Activated CD4-positive, CD25-positive, alpha-beta regulatory T cell treated with anti-CD3 and anti-CD28 coated beads, Interleukin-2, amount 50 U/mL, for 24 hours (primary cell): ENCODE data around the gene MAPKAP1.

Source experiments
- ATAC-seq, 2 donors: fragments of 150-1000 bp; cut with Tn5 transposase; one replicate each; pipeline ENCODE4 v1.10.0; 2021; ENCODE audit warnings: mild to moderate bottlenecking in 1 of 2, moderate library complexity in 1 of 2

The MAPKAP1 gene

DNA sequence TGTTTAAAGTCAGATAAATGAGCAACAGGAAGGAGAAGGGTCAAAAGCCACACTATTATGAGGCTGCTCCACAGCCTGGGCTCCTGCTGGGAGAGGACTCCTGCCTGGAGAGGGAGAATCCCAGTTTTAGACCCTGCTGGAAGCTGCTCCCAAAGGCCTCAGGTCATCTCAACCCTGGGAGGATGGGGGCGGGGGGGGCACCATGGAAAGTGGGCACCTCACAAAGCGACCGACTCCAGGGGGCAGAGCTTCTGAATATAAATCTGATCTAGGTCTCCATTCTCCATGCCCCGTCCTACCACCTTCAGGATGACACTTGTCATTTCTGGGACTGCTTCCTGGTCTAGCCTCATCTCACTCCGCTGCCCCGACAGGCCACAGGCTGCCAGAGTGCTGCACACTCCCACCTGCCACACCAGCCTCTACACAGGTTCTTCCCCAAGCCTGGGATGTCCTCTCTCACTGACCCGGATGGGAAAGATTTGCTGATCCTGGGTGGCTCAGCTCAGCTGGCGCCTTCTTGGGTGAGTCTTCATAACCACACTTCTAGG is 262.0 kb downstream of the MAPKAP1 start:
- ATAC-seq: no peak

DNA sequence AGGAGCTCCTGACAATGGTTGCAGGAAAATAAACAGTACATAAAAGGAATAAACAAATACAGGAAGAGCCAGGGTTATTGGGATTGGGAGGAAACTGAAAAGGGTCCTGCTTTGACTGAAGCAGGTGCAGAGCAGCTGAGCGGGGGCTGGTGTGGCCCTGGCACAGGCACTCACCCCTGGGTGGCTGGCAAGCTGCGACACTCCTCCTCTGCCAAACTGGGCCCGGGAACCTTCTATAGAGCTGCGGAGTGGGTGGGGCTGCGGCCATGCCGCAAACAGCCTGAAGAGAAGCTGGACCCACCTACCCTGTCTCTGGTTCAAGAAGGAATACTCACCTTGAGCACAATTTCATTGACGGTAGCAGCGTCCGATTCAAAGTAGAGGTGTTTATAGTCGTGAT is 262.8 kb downstream of the MAPKAP1 start:
- no peak for ATAC-seq

GRCh38 chr9:125443367-125443766 is 263.6 kb downstream of the MAPKAP1 start:
- ATAC-seq: no peak

GRCh38 chr9:125442452-125442851 is 264.6 kb downstream of the MAPKAP1 start:
- no peak for ATAC-seq

DNA sequence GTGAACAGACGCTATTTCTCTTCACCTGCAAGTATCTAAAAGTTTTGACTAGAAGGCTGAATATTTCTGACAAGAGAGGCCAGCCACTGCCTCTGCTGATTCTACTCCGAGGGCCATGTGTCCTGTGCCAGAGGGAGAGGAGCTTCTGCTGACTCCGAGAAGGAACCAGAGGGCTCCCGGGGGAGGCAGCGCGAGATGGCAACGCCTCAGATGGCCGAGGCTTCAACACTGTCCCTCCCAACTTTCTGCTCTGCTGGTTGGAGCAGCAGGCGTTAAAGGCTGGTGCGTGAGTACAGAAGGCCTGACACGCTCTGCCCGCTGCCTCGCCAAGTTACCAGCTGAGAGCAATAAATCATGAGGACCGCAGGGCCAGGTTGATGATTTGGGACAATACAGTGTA is 266.6 kb downstream of the MAPKAP1 start:
- ATAC-seq: no peak

DNA sequence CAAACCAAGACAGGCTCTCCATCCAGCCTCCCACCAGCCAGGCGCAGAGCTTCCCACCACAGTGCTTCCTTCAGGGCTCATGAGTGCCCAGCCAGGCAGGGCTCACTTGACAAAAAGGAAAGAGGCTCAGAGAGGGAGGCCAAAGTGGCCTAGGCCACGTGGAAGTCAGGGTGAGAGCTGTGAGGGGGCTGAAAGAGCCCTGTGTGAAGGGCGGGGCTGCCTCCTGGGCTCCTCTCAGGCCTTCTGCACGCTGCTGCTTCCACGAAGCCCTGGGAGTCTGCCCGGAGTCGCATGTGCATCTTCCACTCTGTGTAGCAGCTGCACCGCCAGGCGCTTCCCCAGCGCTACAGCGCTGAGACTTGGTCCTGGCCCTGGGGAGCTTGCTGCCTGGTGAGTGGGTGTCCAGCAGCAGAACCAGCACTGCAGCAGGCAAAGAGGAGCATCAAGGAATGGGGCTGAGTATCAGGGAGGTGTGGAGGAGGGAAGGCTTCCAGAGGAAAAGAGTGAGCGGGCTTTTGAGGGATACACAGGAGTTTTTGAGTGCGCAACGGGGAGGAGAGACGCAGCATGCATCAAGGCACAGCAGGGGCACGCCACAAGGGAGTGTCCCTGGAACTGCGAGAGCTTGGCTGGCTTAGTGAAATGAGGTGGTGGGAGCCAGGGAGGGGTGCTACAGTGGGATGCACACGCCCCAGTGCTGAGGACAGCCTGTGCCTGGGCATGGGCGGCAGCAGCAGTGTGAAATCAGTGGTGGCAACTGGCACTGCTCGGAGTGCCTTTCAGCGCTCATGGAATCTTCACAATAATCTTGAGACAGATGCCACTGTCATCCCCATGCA is 267.4 kb downstream of the MAPKAP1 start:
- no peak for ATAC-seq

DNA sequence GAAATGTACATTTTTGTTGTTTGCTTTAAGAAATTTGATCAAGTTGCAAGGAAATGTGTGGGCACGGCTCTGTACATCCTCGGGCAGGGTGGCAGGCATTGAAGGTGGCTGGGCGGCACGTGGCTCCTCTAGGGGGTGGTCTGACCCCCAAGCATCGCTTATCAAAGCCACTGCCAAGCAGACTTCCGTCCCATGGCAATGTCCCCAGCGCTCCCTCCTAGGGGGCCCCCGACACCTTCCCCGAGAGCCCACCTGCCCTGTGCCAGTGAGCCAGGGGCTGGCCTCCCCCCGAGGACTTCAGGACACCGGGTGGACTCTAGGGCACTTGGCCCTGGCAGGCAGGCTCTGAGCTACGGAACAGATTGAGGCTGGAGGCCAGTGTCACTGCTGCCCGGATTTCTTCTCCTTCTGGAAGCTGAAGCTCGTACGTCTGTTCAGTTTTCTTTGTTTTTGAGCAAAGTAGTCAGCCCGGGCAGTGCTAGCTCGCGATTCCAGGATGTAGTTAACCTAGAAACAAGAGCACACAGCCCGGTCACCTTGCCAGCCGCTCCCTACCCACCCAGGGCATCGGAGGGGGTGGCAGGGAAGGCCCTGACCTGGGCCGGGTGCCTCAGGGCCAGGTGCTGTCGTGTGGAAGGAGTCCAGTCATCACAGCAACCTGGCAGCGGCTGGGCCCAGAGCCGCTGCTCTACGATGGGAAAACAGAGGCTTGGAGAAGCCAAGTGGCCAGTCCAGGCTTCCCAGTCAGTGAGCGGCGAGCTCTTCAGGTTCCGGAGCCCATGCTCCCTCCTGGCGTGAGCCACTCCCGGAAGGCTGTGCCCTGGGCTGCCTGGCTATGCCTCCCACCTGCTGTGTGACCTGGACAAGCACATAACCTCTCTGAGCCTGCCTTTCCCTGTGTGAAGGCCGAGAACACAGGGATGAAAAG is 268.2 kb downstream of the MAPKAP1 start:
- no peak for ATAC-seq

- ATAC-seq: no peak
Observed at GRCh38 chr9:125437771-125438221, 269.2 kb downstream of the MAPKAP1 start.

GRCh38 chr9:125436613-125437443 is 270.2 kb downstream of the MAPKAP1 start:
- no peak for ATAC-seq

DNA sequence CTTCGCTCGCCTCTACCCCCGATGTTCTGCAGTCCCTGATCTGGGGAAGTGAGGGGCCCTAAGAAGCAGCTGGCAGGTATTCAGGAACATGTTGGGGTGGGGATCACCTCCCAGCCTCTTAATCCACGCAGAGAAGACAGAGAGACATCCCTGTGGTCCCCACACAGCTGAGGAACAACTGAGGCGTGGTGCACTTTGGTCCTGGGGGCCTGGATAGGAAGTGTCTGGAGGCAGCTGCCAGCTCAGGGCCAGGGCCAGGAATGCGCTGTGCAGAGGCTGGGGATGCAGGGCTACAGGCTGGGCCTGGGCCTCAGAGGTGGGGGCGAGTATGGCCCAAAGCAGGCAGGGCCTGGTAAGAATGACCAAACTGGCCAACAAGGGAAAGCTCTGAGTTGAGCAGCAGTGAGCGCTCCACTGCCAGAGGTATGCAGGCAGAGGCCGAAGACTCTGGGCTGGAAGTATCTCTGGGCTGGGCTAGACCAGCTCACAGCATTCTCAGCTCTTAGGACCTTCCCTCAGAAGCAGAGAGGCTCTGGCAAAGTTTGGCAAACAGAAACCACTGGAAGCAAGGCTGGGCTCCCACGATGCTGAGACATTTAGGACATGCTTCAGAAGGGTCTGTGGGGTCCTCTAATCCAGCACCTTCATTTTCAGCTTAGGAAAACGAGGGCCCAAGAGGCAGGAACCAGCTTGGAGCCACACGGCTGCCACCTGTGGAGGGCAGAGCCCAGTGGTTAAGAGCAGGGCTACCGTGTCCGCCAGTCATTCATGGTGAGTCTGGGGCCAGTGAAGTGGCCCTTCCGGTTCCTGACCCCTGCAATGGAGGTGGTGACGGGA is 271.0 kb downstream of the MAPKAP1 start:
- no peak for ATAC-seq

DNA sequence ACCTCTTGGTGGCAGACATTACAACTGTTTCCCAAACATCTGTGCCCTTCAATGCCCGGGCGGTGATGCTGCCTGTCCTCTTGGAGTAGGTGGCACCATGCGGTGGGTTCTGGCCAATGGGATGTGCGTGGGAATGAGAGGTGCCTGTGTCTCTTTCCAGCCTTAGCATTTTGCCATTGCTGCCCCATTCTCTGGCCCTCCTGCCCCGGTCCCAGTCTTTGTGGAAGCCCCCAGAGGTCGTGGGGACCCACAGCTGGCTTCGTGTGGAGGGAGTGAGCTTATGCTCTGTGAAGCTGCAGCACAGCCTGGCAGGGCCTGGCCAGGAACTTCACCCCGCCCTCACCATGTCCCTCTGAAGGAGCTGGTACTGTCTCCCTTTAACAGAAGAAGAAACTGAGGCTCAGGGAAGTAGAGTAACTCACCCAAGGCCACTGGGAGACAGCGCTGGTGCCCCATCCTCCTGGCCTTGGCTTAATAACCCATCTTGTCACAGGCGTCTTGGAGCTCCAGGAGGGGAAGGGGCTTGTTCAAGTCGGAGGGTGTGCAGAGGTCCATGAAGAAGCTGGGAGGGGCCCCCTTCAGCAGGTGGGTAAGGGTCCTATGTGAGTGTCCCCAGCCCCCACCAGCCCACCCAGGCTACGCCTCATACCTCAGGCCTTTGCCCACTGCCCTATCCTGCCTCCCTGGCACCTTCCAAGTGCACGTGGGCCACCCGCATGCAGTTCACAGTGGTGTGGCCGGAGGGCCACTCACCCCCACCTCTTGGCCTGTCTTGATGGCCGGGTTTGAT is 271.8 kb downstream of the MAPKAP1 start:
- no peak for ATAC-seq

DNA sequence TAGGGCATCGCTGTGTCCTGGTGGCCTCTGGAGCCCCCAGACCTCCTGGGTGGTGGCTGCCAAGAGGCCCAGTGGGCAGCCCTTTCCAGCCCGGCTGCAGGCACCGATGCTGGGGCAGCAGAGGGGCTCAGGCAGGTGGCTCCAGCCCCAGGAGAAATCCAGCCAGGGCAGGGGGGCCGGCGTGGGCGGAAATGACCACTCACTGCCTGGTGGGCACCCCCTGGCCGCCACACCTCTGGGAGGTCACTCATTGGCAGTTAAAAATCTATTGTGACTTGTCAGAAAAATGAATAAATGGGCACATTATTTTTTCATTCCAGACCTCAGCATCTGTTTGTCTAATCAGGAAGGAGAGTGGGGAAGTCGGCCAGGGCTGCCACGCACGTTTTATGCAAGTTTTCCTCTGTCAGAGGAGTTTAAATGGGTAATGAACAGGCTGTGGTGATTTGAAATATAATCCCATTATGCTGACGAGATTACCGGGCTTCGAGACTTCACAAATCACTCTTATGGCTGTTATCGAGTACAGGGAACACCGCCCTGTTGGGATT is 273.5 kb downstream of the MAPKAP1 start:
- ATAC-seq: no peak

- no peak for ATAC-seq
Observed at GRCh38 chr9:125432715-125433385, 274.2 kb downstream of the MAPKAP1 start.

DNA sequence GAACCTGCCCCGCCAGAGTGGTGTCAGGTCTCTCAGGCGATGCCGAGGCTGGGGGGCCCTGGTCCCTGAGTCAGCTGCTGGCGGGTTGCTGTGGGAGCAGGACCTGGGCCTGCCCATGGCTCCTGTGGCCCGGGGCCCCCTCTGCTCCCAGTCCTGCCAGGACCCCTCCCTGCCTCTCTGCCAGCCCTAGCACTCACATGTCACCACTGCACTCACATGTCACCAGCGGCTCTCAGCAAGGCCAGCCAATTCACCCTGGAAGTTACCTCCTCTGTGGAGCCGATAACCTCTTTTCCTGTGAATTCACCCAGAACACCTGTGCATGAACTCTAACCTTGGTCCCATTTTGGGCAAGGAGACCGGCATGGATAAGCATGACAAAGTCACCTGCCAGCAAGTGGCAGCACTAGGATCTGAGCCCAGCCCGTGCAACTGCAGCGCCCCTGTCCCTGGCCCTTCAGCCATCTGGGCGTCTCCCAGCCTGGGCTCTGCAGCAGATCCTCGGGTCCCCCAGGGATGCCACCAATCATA is 275.2 kb downstream of the MAPKAP1 start:
- no peak for ATAC-seq

DNA sequence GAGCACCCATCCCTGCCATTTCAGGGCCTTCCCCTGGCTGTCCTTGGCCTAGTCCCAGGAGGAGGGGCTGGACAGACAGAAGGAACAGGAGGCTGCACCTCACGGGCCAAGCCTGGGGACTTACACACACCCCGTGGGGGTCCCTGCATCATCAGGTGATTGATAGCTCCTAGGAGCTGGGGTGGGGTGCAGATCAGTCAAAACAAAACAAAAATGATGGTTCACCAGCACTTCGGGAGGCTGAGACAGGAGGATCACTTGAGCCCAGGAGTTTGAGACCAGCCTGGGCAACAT is 276.0 kb downstream of the MAPKAP1 start:
- no peak for ATAC-seq

- ATAC-seq: no peak
Observed at GRCh38 chr9:125430161-125431011, 276.6 kb downstream of the MAPKAP1 start.

DNA sequence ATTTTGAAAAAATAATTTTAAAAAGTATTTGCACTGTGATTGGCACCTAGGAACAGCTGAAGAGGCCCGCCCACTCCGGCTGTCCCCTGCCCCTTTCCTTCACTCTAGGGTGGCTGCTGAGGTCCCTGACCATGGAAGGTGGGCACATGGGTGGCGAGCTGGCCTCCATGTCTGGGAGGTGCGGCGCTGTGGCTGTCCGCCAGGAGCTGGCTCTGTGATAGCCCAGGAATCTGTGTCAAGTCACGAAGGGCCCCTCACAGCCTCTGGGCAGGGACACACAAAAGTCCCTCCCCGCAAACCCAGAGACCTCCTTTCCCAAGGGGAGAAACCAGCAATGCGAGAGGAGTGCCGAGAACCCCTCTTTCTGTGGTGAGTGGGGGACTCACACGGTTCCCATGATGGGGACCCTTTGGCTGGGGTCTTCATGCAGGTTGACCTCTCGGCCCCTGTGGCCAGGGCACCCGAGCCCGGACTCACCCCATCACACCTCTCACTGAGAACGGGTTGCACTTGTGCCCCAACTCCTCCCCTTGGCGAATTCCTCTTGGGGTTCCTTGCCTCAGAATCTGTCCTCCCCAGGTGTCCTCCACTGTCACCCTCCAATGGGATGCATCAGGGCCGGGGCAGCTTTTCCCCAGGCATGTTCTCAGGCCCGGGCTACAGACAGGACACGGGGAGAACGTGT is 277.4 kb downstream of the MAPKAP1 start:
- ATAC-seq: no peak

GRCh38 chr9:125428902-125429467 is 278.0 kb downstream of the MAPKAP1 start:
- ATAC-seq: no peak
